A673 (cell line): ENCODE measurements around the gene HIVEP1.

Experiments
- CTCF ChIP-seq: fragments of 300-800, 200-600 bp; sonication (generic); conservative IDR thresholded peaks from 2 replicates; pipeline ENCODE4 v1.5.1; 2017; ENCODE audit warnings: low read depth, mild to moderate bottlenecking, antibody characterized with exemption, low read length, moderate library complexity, mixed read lengths
- EZH2 ChIP-seq: fragments of 200-600 bp; sonication (generic); IDR thresholded peaks from 2 replicates; pipeline ENCODE4 v1.6.1; 2017; ENCODE audit warnings: borderline replicate concordance, low read depth, mild to moderate bottlenecking, mixed read lengths, antibody characterized with exemption, low read length; ENCODE audit not compliant: poor library complexity, severe bottlenecking

- TF ChIP-seq CTCF (no peak), EZH2 (no peak)
Measured at GRCh38 chr6:11974089-11974488, 38.0 kb upstream of the HIVEP1 start.
